SK-N-SH (cell line): ENCODE measurements around the gene CLDN6. TPM values are rescaled to one million over a fixed set of nuclear protein-coding genes. Genes with fewer than 3 reads are reported as not detected.

Source experiments
- CTCF ChIA-PET: fragments of 300-600, 350-600 bp; formaldehyde crosslinking; extraction: SDS; loops from one replicate; lab custom pipeline; 2021; lab: Yijun Ruan, JAX
- POLR2A ChIA-PET: fragments of 350-600 bp; sonication (Branson Sonifier 250); formaldehyde crosslinking; extraction: SDS; loops from one replicate; lab custom pipeline; 2020; ENCODE audit warnings: antibody characterized with exemption, inconsistent platforms; lab: Yijun Ruan, JAX
- DNase-seq: peaks from one replicate; pipeline ENCODE4 v3.0.0; 2012
- H2AFZ ChIP-seq: fragments of 200-600 bp; sonication (generic); 2 replicates; pipeline ENCODE4 v1.8.1; 2016; ENCODE audit warnings: antibody characterized with exemption, mild to moderate bottlenecking, low read depth
- H3F3A ChIP-seq: fragments of 200-600 bp; sonication (generic); replicated peaks from 2 replicates; pipeline ENCODE3; 2016; ENCODE audit warnings: antibody characterized with exemption, mild to moderate bottlenecking; ENCODE audit not compliant: insufficient read depth
- H3K27ac ChIP-seq, 2 experiments: fragments of 200-500 bp in 1 of 2; fragments of 200-600 bp in 1 of 2; sonication (Bioruptor generic) in 1 of 2; sonication (generic), shearing (Covaris generic) in 1 of 2; 2 replicates each; pipeline versions ENCODE4 v1.5.1 to v1.6.1; 2014 to 2016; ENCODE audit warnings: low read depth in 2 of 2, inconsistent platforms in 1 of 2, low read length in 1 of 2, mild to moderate bottlenecking in 1 of 2, mixed read lengths in 1 of 2
- H3K27me3 ChIP-seq: fragments of 200-600 bp; sonication (generic), shearing (Covaris generic); 2 replicates; pipeline ENCODE4 v1.6.1; 2016; ENCODE audit warnings: mixed run types; ENCODE audit not compliant: insufficient read depth
- H3K36me3 ChIP-seq, 2 experiments: fragments of 200-500 bp in 1 of 2; fragments of 200-600 bp in 1 of 2; sonication (Bioruptor generic) in 1 of 2; sonication (generic) in 1 of 2; replicated peaks in 1 of 2; 2 replicates each; pipeline versions ENCODE3 to v1.5.1; 2014 to 2016; ENCODE audit warnings: low read length in 1 of 2, mild to moderate bottlenecking in 1 of 2; ENCODE audit not compliant: insufficient read depth in 2 of 2, control insufficient read depth in 1 of 2
- H3K4me1 ChIP-seq, 2 experiments: fragments of 200-500 bp in 1 of 2; fragments of 200-600 bp in 1 of 2; sonication (Bioruptor generic) in 1 of 2; sonication (generic), shearing (Covaris generic) in 1 of 2; 2 replicates each; pipeline versions ENCODE4 v1.5.1 to v1.6.1; 2014 to 2016; ENCODE audit warnings: low read depth in 1 of 2, low read length in 1 of 2, mixed run types in 1 of 2; ENCODE audit not compliant: insufficient read depth in 2 of 2, control insufficient read depth in 1 of 2
- H3K4me2 ChIP-seq: fragments of 200-600 bp; sonication (generic), shearing (Covaris generic); 2 replicates; pipeline ENCODE4 v1.6.1; 2017; ENCODE audit warnings: mixed run types
- H3K4me3 ChIP-seq, 2 experiments: fragments of 200-500 bp in 1 of 2; fragments of 200-600 bp in 1 of 2; sonication (Bioruptor generic) in 1 of 2; sonication (generic), shearing (Covaris generic) in 1 of 2; 2 replicates each; pipeline versions ENCODE4 v1.5.1 to v1.8.1; 2014 to 2016; ENCODE audit warnings: low read depth in 2 of 2, inconsistent platforms in 1 of 2, low read length in 1 of 2, mild to moderate bottlenecking in 1 of 2, mixed read lengths in 1 of 2, moderate library complexity in 1 of 2
- H3K79me2 ChIP-seq: fragments of 200-600 bp; sonication (generic); 2 replicates; pipeline ENCODE4 v1.8.1; 2017; ENCODE audit warnings: mild to moderate bottlenecking; ENCODE audit not compliant: insufficient read depth
- H3K9ac ChIP-seq: fragments of 200-600 bp; sonication (generic); 2 replicates; pipeline ENCODE4 v1.6.1; 2017; ENCODE audit warnings: mixed run types
- H3K9me2 ChIP-seq: fragments of 200-600 bp; sonication (generic); 2 replicates; pipeline ENCODE4 v1.6.1; 2017; ENCODE audit warnings: mixed run types
- H3K9me3 ChIP-seq: fragments of 200-600 bp; sonication (generic); 2 replicates; pipeline ENCODE4 v1.6.1; 2017; ENCODE audit warnings: mixed run types, mild to moderate bottlenecking, moderate library complexity
- H4K20me1 ChIP-seq: fragments of 200-600 bp; sonication (generic); 2 replicates; pipeline ENCODE4 v1.6.1; 2017; ENCODE audit warnings: mild to moderate bottlenecking, mixed run types; ENCODE audit not compliant: insufficient read depth
- CHD2 ChIP-seq: fragments of 150-350 bp; IDR thresholded peaks from 2 replicates; pipeline ENCODE4 v1.6.1; 2018; ENCODE audit warnings: low read length; ENCODE audit not compliant: partially characterized antibody
- EZH2phosphoT487 ChIP-seq: fragments of 200-600 bp; sonication (generic); IDR thresholded peaks from 2 replicates; pipeline ENCODE4 v1.6.1; 2017; ENCODE audit warnings: low read depth, mixed run types, mild to moderate bottlenecking, antibody characterized with exemption, moderate library complexity, borderline replicate concordance
- FOSL2 ChIP-seq: IDR thresholded peaks from 2 replicates; pipeline ENCODE4 v1.4.0; 2012; ENCODE audit warnings: low read depth, mild to moderate bottlenecking, moderate library complexity, borderline replicate concordance
- GABPA ChIP-seq: IDR thresholded peaks from 2 replicates; pipeline ENCODE4 v1.4.0; 2012; ENCODE audit warnings: low read depth, mild to moderate bottlenecking
- GATA2 ChIP-seq: sonication (generic); formaldehyde crosslinking; IDR thresholded peaks from 2 replicates; pipeline ENCODE4 v1.5.0; 2020; ENCODE audit warnings: mild to moderate bottlenecking, missing genetic modification reagents
- NFIC ChIP-seq: IDR thresholded peaks from 2 replicates; pipeline ENCODE4 v1.4.0; 2012; ENCODE audit warnings: borderline replicate concordance
- RAD21 ChIP-seq: IDR thresholded peaks from 2 replicates; pipeline ENCODE4 v1.6.1; 2012; ENCODE audit warnings: mild to moderate bottlenecking, low read length
- RCOR1 ChIP-seq: fragments of 150-350 bp; IDR thresholded peaks from 2 replicates; pipeline ENCODE4 v1.6.1; 2017; ENCODE audit warnings: antibody characterized with exemption, low read length
- REST ChIP-seq: IDR thresholded peaks from 2 replicates; pipeline ENCODE4 v1.6.1; 2012; ENCODE audit warnings: mild to moderate bottlenecking, low read depth, low read length, moderate library complexity
- RFX5 ChIP-seq: IDR thresholded peaks from 2 replicates; pipeline ENCODE4 v1.6.1; 2012; ENCODE audit warnings: mild to moderate bottlenecking, improper control_type of control experiment, low read length
- RXRA ChIP-seq: IDR thresholded peaks from 2 replicates; pipeline ENCODE4 v1.4.0; 2012; ENCODE audit warnings: low read depth, mild to moderate bottlenecking, borderline replicate concordance
- SMC3 ChIP-seq: IDR thresholded peaks from 2 replicates; pipeline ENCODE4 v1.6.1; 2012; ENCODE audit warnings: low read depth, low read length, improper control_type of control experiment
- USF1 ChIP-seq: IDR thresholded peaks from 2 replicates; pipeline ENCODE4 v1.4.0; 2012; ENCODE audit warnings: low read depth, borderline replicate concordance
- ZBTB33 ChIP-seq: IDR thresholded peaks from 2 replicates; pipeline ENCODE4 v1.4.0; 2012; ENCODE audit warnings: low read depth, borderline replicate concordance
- WGBS: methylation state at CpG from one replicate; pipeline ENCODE4 v1.1.6; 2017; ENCODE audit warnings: low lambda C conversion rate; 5-methylcytosine and 5-hydroxymethylcytosine counted together
- polyA plus RNA-seq, 3 experiments: library from polyadenylated mRNA; depleted of rRNA; stranded (reverse); fragments of >200 nt; gene quantifications; 2 replicates each; pipeline ENCODE4 v1.2.3, GENCODE V29; 2012

The CLDN6 gene
- polyA plus RNA-seq, 1 of the 3 experiments (the other 2 are of a cell fraction): 0.20 TPM

GRCh38 chr16:3027489-3027795, 9.5 kb upstream of the CLDN6 start:
- no peaks in the 10 kb centered on the region for H3K79me2 ChIP-seq
- H3K27ac ChIP-seq: no peak overlapping the region
- no peak overlapping the region for H3K4me2 ChIP-seq
- peaks cover 11 to 22% of the 10 kb centered on the region in 2 experiments for H3K36me3 ChIP-seq
- no peaks in the 10 kb centered on the region for H3K9me3 ChIP-seq
- no peak overlapping the region for H3K4me3 ChIP-seq
- DNase-seq: no peak
- peaks cover 46% of the 10 kb centered on the region for H3F3A ChIP-seq
- peaks cover 8 to 11% of the 10 kb centered on the region in 2 experiments; a peak in 3 of 4 replicates for H3K4me1 ChIP-seq
- peaks cover 8% of the 10 kb centered on the region; the same call in 1 of the 2 replicates for H3K27me3 ChIP-seq
- 93% methylated on average over 4 of the region's 8 CpGs for WGBS
- H3K9ac ChIP-seq: no peak overlapping the region
- CTCF ChIA-PET: interaction anchor here (1.1 to 9.8 kb wide), 21 partner anchors 7 to 110 kb away, joined by 3 to 141 read pairs (median 6); partner anchors contain the start of genes CLDN6, CLDN9, HCFC1R1 and IL32
- H4K20me1 ChIP-seq: peaks cover 12% of the 10 kb centered on the region
- TF ChIP-seq RXRA (no peak), NFIC (no peak), GATA2 (CRISPR knock-in tag) (no peak), ZBTB33 (no peak), SMC3 (no peak), FOSL2 (no peak), USF1 (no peak), RCOR1 (no peak), CHD2 (no peak), RAD21 (no peak), GABPA (no peak), RFX5 (no peak), EZH2phosphoT487 (no peak), REST (no peak)
- H2AFZ ChIP-seq: no peak overlapping the region
- POLR2A ChIA-PET: no interaction called here
- H3K9me2 ChIP-seq: no peaks in the 10 kb centered on the region
